ENCODE measurements around the gene EMC10.

- TF ChIP-seq CTCF (conservative IDR thresholded peaks at IDR 0.05 in 1 of 2, IDR thresholded peaks at IDR 0.05 in 1 of 2; ENCODE audit: extremely low read depth in 1 of 2, insufficient read depth in 1 of 2, low read depth in 1 of 2, low read length in 2 of 2), result no peak
- no peak for TF ChIP-seq EZH2 (IDR thresholded peaks at IDR 0.05; ENCODE audit: borderline replicate concordance, low read length)
These were observed 5.2 kb downstream of the EMC10 start for GRCh38 chr19:50481351-50482149.
